HCT116 (cell line): ENCODE results near the gene CFAP410. TPM values are rescaled to one million over a fixed set of nuclear protein-coding genes. Genes with fewer than 3 reads are reported as not detected.

Experiments
- ATAC-seq: fragments of 200-7000 bp; cut with Tn5 transposase; 2 replicates; pipeline ENCODE4 v1.9.1; 2020; ENCODE audit warnings: mild to moderate bottlenecking, moderate library complexity
- BruUV-seq: library from RNA; stranded (reverse); fragments of 400-500 nt; replicated peaks from 2 replicates; lab custom pipeline; 2021; lab: Mats Ljungman, UMichigan
- CTCF ChIA-PET: fragments of 300-600 bp; sonication (Branson Sonifier 250); formaldehyde crosslinking; loops from one replicate; lab custom pipeline; 2021; ENCODE audit warnings: antibody characterized with exemption; lab: Charles Lee
- POLR2A ChIA-PET: fragments of 300-600, 350-600 bp; sonication (Branson Sonifier 250); formaldehyde crosslinking; loops from one replicate; lab custom pipeline; 2021; ENCODE audit warnings: antibody characterized with exemption; lab: Charles Lee
- RAD21 ChIA-PET, 2 experiments: fragments of 300-600 bp; sonication (Branson Sonifier 250); formaldehyde crosslinking; loops; one replicate each; lab custom pipeline; 2023; ENCODE audit warnings: low total read pairs in 2 of 2; ENCODE audit not compliant: uncharacterized antibody in 2 of 2, unreplicated experiment in 2 of 2, low non-redundant PET in 1 of 2; lab: Charles Lee
- DNase-seq: peaks from one replicate; pipeline ENCODE4 v3.0.0-alpha.2; 2010; ENCODE audit warnings: low read depth, low spot score
- H2AFZ ChIP-seq: fragments of 200-600 bp; shearing (Covaris generic), sonication (generic); 2 replicates; pipeline ENCODE4 v1.6.1; 2017; ENCODE audit warnings: low read depth, mixed run types, mixed read lengths, antibody characterized with exemption, low read length; ENCODE audit not compliant: poor library complexity, severe bottlenecking
- H3K27ac ChIP-seq: 2 replicates; pipeline ENCODE4 v1.5.1; 2012; ENCODE audit warnings: low read depth, low read length
- H3K27me3 ChIP-seq: fragments of 200-600 bp; sonication (generic); 2 replicates; pipeline ENCODE4 v1.6.1; 2016; ENCODE audit warnings: mixed run types, low read length, mixed read lengths; ENCODE audit not compliant: insufficient read depth
- H3K36me3 ChIP-seq, 2 experiments: fragments of 200-500 bp in 1 of 2; fragments of 200-600 bp in 1 of 2; sonication (Bioruptor generic) in 1 of 2; sonication (generic) in 1 of 2; 2 replicates each; pipeline versions ENCODE4 v1.5.1 to v1.6.1; 2014 to 2016; ENCODE audit warnings: low read length in 2 of 2, inconsistent platforms in 1 of 2, mixed read lengths in 1 of 2, mixed run types in 1 of 2; ENCODE audit not compliant: insufficient read depth in 2 of 2, control insufficient read depth in 1 of 2
- H3K4me1 ChIP-seq, 2 experiments: fragments of 200-600 bp in 1 of 2; sonication (generic) in 1 of 2; 2 replicates each; pipeline versions ENCODE4 v1.5.1 to v1.6.1; 2012 to 2017; ENCODE audit warnings: low read length in 2 of 2, inconsistent platforms in 1 of 2, mild to moderate bottlenecking in 1 of 2, mixed read lengths in 1 of 2, mixed run types in 1 of 2, moderate library complexity in 1 of 2; ENCODE audit not compliant: insufficient read depth in 2 of 2, control insufficient read depth in 1 of 2
- H3K4me2 ChIP-seq: fragments of 200-600 bp; sonication (generic); 2 replicates; pipeline ENCODE4 v1.6.1; 2017; ENCODE audit warnings: mixed run types, low read length, mixed read lengths
- H3K4me3 ChIP-seq, 2 experiments: fragments of 200-600 bp in 1 of 2; sonication (generic) in 1 of 2; replicated peaks in 1 of 2; 2 replicates each; pipeline ENCODE4 v1.5.1; 2011 to 2016; ENCODE audit warnings: low read length in 2 of 2, control low read depth in 1 of 2, low read depth in 1 of 2, mild to moderate bottlenecking in 1 of 2, mixed read lengths in 1 of 2, mixed run types in 1 of 2
- H3K79me2 ChIP-seq: fragments of 200-600 bp; sonication (generic); 2 replicates; pipeline ENCODE4 v1.6.1; 2017; ENCODE audit warnings: mild to moderate bottlenecking, mixed run types, low read length, moderate library complexity, mixed read lengths; ENCODE audit not compliant: insufficient read depth
- H3K9ac ChIP-seq: fragments of 200-600 bp; sonication (generic); 2 replicates; pipeline ENCODE4 v1.6.1; 2016; ENCODE audit warnings: low read length, mixed read lengths
- H3K9me2 ChIP-seq: fragments of 200-600 bp; sonication (generic), shearing (Covaris generic); 2 replicates; pipeline ENCODE4 v1.6.1; 2017; ENCODE audit warnings: mixed run types, mild to moderate bottlenecking, moderate library complexity; ENCODE audit not compliant: insufficient read depth
- H3K9me3 ChIP-seq, 2 experiments: fragments of 200-500 bp in 1 of 2; fragments of 200-600 bp in 1 of 2; sonication (Bioruptor generic) in 1 of 2; sonication (generic) in 1 of 2; 2 replicates each; pipeline ENCODE4 v1.6.1; 2014 to 2017; ENCODE audit warnings: low read length in 2 of 2, mixed read lengths in 2 of 2, inconsistent platforms in 1 of 2, low read depth in 1 of 2, mild to moderate bottlenecking in 1 of 2, mixed run types in 1 of 2, moderate library complexity in 1 of 2; ENCODE audit not compliant: control insufficient read depth in 1 of 2, insufficient read depth in 1 of 2
- H4K20me1 ChIP-seq: fragments of 200-600 bp; sonication (generic), shearing (Covaris generic); 2 replicates; pipeline ENCODE4 v1.6.1; 2017; ENCODE audit warnings: mixed run types, mild to moderate bottlenecking, moderate library complexity; ENCODE audit not compliant: insufficient read depth
- ATF3 ChIP-seq: IDR thresholded peaks from 2 replicates; pipeline ENCODE4 v1.6.1; 2012
- CBX3 ChIP-seq: IDR thresholded peaks from 2 replicates; pipeline ENCODE4 v1.6.1; 2012; ENCODE audit warnings: low read depth
- CEBPB ChIP-seq: IDR thresholded peaks from 2 replicates; pipeline ENCODE4 v1.6.1; 2012; ENCODE audit warnings: low read depth
- CTCF ChIP-seq, 3 experiments: fragments of 200-600 bp in 1 of 3; sonication (generic) in 1 of 3; IDR thresholded peaks in 2 of 3; conservative IDR thresholded peaks in 1 of 3; 2 replicates each; pipeline ENCODE4 v1.5.1; 2012 to 2017; ENCODE audit warnings: low read depth in 2 of 3, low read length in 2 of 3, antibody characterized with exemption in 1 of 3, borderline replicate concordance in 1 of 3, control low read depth in 1 of 3, mild to moderate bottlenecking in 1 of 3, mixed read lengths in 1 of 3, mixed run types in 1 of 3, moderate library complexity in 1 of 3; ENCODE audit not compliant: insufficient read depth in 1 of 3
- ELF1 ChIP-seq: IDR thresholded peaks from 2 replicates; pipeline ENCODE4 v1.6.1; 2012; ENCODE audit warnings: low read depth, borderline replicate concordance
- EZH2 ChIP-seq: fragments of 200-600 bp; sonication (generic); IDR thresholded peaks from 2 replicates; pipeline ENCODE4 v1.6.1; 2017; ENCODE audit warnings: antibody characterized with exemption, mixed run types
- FOSL1 ChIP-seq: IDR thresholded peaks from 2 replicates; pipeline ENCODE4 v1.6.1; 2012; ENCODE audit warnings: low read depth
- JUND ChIP-seq: IDR thresholded peaks from 2 replicates; pipeline ENCODE4 v1.6.1; 2012
- MAX ChIP-seq: IDR thresholded peaks from 2 replicates; pipeline ENCODE4 v1.6.1; 2012
- POLR2A ChIP-seq: IDR thresholded peaks from 2 replicates; pipeline ENCODE4 v1.7.0; 2011; ENCODE audit warnings: borderline replicate concordance; ENCODE audit not compliant: insufficient read depth, insufficient read length; ENCODE audit errors: extremely low read depth
- POLR2AphosphoS5 ChIP-seq: IDR thresholded peaks from 2 replicates; pipeline ENCODE4 v1.6.1; 2011; ENCODE audit warnings: mild to moderate bottlenecking, low read depth, low read length, moderate library complexity
- RAD21 ChIP-seq: IDR thresholded peaks from 2 replicates; pipeline ENCODE4 v1.6.1; 2012; ENCODE audit warnings: low read depth, mild to moderate bottlenecking
- REST ChIP-seq: IDR thresholded peaks from 2 replicates; pipeline ENCODE4 v1.6.1; 2012; ENCODE audit warnings: low read depth
- SP1 ChIP-seq: IDR thresholded peaks from 2 replicates; pipeline ENCODE4 v1.6.1; 2012; ENCODE audit warnings: low read depth
- TCF7L2 ChIP-seq: IDR thresholded peaks from 2 replicates; pipeline ENCODE4 v1.7.0; 2011; ENCODE audit warnings: borderline replicate concordance, inconsistent platforms; ENCODE audit not compliant: insufficient read depth, insufficient read length; ENCODE audit errors: extremely low read depth
- ZFX ChIP-seq: fragments of 450-650 bp; IDR thresholded peaks from 2 replicates; pipeline ENCODE4 v1.6.1; 2017
- ZNF274 ChIP-seq: fragments of 200-500 bp; sonication (Bioruptor generic); IDR thresholded peaks from 2 replicates; pipeline ENCODE4 v1.6.1; 2014; ENCODE audit warnings: mild to moderate bottlenecking, low read depth, low read length, inconsistent platforms
- intact Hi-C: fragments of 100-400 bp; cut with micrococcal nuclease; formaldehyde crosslinking; loops from 2 replicates; pipeline ENCODE4 v1.10.0; 2022
- total RNA-seq: library from RNA; stranded (reverse); gene quantifications from one replicate; pipeline ENCODE4 v1.2.1, GENCODE V29; 2021; ENCODE audit not compliant: unreplicated experiment

The CFAP410 gene
- total RNA-seq, 1 experiment from 2014 or later = 15.3 TPM

- Histone ChIP-seq H2AFZ (no peak overlapping the region), H4K20me1 (no peaks in the 10 kb centered on the region), H3K36me3 (peaks cover under 1 to 11% of the 10 kb centered on the region in 2 experiments; a peak in 2 of 4 replicates), H3K4me3 (no peak overlapping the region), H3K79me2 (no peaks in the 10 kb centered on the region), H3K27ac (peak overlapping the region; percentile 14; the same call in 1 of the 2 replicates), H3K4me2 (no peak overlapping the region), H3K9me3 (no peaks in the 10 kb centered on the region), H3K27me3 (no peaks in the 10 kb centered on the region), H3K9me2 (no peaks in the 10 kb centered on the region), H3K9ac (no peak overlapping the region), H3K4me1 (no peaks in the 10 kb centered on the region)
- RAD21 ChIA-PET = no interaction called here
- TF ChIP-seq EZH2 = no peak
- TF ChIP-seq ELF1 = no peak
- TF ChIP-seq SP1 = no peak
- TF ChIP-seq CBX3 = no peak
- TF ChIP-seq MAX = no peak
- no peak for TF ChIP-seq RAD21
- no peak for TF ChIP-seq REST
- no peak for TF ChIP-seq CTCF (IDR thresholded peaks at IDR 0.05 in 2 of 3, conservative IDR thresholded peaks at IDR 0.05 in 1 of 3; ENCODE audit: borderline replicate concordance in 1 of 3, insufficient read depth in 1 of 3, low read depth in 2 of 3, low read length in 2 of 3)
- no peak for TF ChIP-seq CEBPB
- TF ChIP-seq FOSL1 = no peak
- TF ChIP-seq ZNF274 = no peak
- no peak for TF ChIP-seq ATF3
- no peak for TF ChIP-seq ZFX
- no peak for TF ChIP-seq TCF7L2
- no peak for TF ChIP-seq JUND
- no peak for TF ChIP-seq POLR2AphosphoS5
- no peak for TF ChIP-seq POLR2A
- POLR2A ChIA-PET = no interaction called here
- intact Hi-C loops = no loop called here
- no peak for ATAC-seq
- DNase-seq = no peak
- CTCF ChIA-PET = no interaction called here
- no TSS peak for BruUV-seq
Observed at GRCh38 chr21:44316277-44316900, 22.8 kb downstream of the CFAP410 start.
